CD1c-positive myeloid dendritic cell (primary cell): ENCODE results near the gene PMF1.
"Not testable (repeated sequence)": the region's sequence is repeated elsewhere in the genome, so short reads cannot be mapped to it uniquely, and the experiment has no call there.

Experiments used
- DNase-seq: peaks from one replicate; pipeline ENCODE4 v3.0.0-alpha.2; 2016; ENCODE audit errors: extremely low spot score

PMF1 gene

GRCh38 chr1:156196445-156196844 is 16.4 kb upstream of the PMF1 start:
- DNase-seq: no peak

DNA sequence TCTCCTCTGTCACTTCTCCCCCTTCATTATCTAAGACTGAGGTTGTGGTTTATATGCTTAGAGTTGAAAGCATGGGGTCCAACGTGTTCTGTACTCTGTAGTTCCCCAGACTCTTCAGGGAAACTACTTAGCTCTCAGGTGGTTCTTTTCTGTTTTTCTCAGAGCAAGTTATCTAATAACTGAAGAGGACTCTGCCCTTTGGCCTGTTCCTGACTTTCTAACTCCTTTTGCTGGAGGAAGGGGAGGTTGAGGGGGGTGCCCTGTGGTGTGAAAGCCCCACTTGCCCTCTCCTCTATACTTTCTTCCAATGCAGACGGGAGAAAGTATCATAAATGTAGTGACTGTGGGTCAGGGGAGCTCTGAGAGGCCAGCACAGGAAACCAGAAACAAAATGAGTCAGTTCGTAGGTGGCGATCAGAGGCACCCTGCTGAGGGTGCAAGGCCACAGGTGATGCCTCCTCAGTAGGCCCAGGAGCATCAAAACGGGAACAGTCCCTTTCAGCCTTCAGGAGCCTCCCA is 13.9 kb upstream of the PMF1 start:
- DNase-seq: no peak

DNA sequence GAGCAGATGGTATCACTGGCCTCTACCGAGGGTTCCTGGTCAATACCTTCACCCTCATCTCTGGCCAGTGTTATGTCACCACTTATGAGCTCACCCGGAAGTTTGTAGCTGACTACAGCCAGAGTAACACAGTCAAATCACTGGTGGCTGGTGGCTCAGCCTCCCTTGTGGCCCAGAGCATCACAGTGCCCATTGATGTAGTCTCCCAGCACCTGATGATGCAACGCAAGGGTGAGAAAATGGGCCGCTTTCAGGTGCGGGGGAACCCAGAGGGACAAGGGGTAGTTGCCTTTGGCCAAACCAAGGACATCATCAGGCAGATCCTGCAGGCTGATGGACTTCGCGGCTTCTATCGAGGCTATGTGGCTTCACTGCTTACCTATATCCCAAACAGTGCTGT is 12.8 kb upstream of the PMF1 start:
- no peak for DNase-seq

DNA sequence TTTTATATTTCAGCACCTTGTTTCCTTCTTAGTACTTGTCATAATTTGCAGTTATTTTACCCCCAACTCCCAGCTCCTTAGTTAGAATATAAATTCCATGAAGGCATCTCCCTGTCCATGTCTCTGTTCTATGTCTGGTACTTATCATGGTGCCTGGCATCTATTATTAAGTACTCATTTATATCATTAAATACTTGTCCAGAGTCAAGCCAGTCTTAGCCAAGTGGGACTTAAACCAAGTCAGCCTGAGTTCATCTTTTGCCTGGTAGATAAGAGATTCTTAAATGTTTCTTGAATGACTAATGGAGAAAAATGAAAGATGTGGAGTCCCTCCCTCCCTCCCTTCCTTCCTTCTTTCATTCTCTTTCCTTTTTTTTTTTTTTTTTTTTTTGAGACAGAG is 9.5 kb upstream of the PMF1 start:
- no peak for DNase-seq

DNA sequence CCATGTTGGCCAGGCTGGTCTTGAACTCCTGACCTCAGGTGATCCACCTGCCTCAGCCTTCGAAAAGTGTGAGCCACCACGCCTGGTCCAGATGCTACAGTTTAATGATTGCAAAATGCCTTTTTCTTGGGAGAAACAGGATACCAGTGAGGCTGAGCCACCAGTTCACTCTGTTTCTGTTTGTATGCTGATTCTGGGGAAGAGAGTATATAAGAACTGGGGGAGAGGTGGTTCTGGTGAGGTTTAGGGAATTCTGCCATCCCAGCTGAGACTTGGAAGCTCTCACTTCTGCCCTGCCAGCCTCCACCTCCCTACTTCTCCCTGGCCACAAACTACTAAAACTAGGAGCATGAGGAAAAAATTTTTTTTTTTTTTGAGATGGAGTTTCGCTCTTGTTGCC is 8.1 kb upstream of the PMF1 start:
- DNase-seq: no peak

- DNase-seq: no peak
Measured at GRCh38 chr1:156211243-156211642, 1.6 kb upstream of the PMF1 start.

- no peak for DNase-seq
Measured at GRCh38 chr1:156212130-156212529, 677 bp upstream of the PMF1 start.

DNA sequence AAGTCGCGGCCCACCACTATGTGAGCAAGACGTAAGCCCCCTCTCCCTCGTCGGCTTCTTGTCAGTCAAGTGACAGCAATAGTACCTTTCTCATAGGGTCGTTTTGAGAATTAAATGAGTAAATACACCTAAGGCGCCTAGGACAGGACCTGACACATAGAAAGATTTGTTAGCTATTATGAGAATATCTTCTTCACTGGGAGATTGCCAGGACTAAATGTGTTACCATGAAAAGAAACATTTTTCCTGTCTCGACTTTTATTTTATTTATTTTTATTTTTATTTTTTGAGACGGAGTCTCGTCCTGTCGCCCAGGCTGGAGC is 798 bp downstream of the PMF1 start:
- no peak for DNase-seq

- DNase-seq: no peak
Measured at GRCh38 chr1:156214024-156214748, 1.4 kb downstream of the PMF1 start.

DNA sequence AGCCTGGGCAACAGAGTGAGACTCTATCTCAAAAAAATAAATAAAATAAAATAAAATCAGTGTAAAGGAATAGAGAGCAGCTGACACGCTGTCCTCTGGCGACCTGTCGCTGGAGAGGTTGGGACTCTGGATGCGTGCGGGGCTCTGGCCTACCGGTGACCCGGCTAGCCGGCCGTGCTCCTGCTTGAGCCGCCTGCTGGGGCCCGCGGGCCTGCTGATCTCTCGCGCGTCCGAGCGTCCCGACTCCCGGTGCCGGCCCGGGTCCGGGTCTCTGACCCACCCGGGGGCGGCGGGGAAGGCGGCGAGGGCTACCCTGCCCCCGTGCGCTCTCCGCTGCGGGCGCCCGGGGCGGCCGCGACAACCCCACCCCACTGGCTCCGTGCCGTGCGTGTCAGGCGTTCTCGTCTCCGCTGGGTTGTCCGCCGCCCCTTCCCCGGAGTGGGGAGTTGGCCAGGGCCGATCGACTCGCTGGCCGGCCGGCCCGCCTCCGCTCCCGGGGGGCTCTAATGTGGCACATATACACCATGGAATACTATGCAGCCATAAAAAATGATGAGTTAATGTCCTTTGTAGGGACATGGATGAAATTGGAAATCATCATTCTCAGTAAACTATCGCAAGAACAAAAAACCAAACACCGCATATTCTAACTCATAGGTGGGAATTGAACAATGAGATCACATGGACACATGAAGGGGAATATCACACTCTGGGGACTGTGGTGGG is 3.7 kb downstream of the PMF1 start:
- not testable (repeated sequence) for DNase-seq

GRCh38 chr1:156217871-156218270 is 5.1 kb downstream of the PMF1 start:
- DNase-seq: peak; percentile 62

GRCh38 chr1:156220226-156220625 is 7.4 kb downstream of the PMF1 start:
- no peak for DNase-seq

GRCh38 chr1:156221986-156222692 is 9.3 kb downstream of the PMF1 start:
- DNase-seq: no peak

- DNase-seq: no peak
Measured at GRCh38 chr1:156225677-156226014, 12.8 kb downstream of the PMF1 start.

DNA sequence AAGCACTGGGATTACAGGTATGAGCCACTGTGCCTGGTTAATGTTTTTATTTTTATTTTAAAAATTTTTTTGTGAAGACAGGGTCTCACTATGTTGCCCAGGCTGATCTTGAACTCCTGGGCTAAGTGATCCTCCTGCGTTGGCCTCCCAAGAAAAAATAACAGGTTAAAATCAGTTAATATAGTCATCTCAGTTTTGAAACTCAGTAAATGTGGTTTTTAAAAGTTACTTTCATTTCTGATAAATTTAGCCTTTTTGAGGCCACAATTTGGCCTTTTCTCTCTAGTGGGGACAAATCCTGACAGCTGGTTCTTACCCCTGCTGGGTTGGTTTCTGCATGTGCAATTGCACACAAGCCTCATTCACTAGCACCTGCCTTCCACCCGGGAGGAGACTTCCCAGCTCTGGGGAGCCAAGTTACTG is 13.3 kb downstream of the PMF1 start:
- DNase-seq: no peak

DNA sequence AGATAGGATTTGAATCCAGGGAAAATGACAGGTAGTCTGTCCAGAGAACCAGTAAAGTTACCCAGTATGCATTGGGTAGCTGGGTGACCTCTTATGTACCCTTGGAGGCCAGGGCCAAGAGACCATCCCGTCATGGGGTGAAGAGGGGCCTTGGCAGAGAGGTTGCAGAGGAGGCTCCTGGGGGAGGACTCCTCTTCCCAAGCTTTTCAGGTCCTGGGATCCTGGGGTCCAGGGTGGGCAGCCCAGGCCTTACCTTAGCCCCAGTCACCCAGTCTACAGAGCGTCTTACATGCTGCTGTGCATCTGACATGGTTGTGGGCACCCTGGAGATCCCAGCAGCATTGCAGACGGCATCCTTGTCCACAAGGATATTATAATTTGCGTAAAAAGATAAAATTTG is 14.0 kb downstream of the PMF1 start:
- DNase-seq: no peak

DNA sequence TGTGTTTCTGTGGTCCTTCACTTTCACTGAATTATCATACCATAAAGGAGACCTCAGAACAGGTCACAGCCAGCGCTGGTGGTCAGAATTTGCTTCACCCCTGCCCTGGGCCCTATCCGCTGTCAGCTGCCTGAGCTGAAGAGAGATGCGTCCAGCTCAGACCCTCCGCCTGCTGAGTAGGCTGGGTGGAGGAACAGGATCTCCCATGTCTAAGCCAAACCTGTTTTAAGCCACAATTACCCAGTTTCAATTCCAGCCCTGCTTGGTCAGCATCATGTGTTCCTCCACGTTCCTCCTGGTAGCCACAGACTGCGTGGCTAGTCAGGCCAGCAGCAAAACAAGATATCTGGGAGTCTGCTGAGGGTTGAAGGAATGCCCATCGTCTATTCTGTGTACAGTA is 15.7 kb downstream of the PMF1 start:
- no peak for DNase-seq

DNA sequence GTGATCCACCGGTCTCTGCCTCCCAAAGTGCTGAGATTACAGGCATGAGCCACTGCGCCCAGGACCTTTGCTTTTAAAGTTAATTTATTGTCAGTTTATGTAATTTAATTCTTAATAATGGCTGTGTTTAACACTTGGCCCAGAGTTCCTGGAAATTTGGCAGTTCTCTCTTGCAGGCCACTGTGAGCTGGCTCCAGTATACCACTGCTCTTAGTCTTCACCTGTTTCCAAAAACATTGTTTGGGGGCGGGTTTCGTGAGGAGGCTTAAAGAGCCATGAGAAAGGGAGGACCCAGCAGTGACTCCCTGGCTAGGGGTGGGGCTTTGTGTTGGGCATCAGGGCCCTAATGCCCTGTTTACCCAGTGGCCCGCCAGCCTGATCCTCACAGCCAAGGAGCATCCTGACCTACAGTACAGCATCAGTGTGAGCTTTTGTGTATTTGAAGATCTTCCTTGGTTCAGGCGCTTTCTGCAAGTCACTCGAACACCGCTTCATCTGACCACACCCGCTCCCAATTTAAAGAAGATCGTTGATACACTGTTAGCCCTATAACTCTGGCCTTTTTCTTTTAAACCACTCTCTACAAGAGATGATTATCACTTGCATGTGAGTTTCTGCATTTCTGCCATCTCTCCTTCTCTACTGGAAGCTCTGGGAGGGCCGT is 17.1 kb downstream of the PMF1 start:
- DNase-seq: no peak

DNA sequence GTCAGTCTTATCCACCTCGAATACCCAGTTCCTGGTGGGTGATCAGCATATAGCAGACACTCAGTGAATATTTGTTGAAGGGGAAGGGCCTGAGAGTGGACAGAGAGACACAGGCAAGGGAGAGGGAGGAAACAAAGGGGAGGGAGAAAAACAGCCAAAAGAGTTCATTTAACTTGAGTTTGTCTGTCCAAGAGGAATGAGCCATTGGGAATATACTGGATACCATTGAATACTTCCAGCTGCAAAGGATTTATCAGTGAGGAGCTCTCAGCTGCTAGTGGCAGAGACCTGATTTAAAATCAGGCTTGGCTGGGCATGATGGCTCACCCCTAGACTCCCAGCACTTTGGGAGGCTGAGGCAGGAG is 17.6 kb downstream of the PMF1 start:
- no peak for DNase-seq

DNA sequence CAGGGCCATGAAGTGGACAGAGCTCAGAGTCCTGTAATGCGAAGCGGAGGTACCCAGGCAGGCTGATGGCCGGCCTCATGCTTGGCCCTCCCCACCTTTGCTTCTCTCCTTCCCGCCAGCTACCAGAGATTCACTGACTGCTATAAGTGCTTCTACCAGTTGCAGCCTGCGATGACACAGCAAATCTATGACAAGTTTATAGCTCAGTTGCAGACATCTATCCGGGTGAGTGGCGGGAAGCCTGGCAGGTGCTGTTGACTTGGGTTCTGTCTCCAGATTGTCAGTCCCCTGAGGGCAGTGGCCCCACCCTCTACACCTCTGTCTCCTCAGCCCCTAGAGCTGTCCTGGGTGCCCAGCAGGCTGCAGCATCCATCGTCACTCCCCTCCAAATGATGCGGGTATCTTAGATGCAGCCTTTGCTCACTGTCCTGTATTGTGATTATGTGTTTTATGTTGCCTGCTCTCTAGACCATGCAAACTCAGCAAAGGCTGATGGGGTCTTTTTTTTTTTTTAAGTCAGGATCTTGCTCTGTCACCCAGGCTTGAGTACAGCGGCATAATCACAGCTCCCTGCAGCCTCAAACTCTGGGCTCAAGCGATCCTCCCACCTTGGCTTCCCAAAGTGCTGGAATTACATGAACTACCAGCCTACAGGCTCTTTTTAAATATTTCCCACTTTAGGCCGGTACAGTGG is 19.5 kb downstream of the PMF1 start:
- DNase-seq: no peak

- no peak for DNase-seq
Measured at GRCh38 chr1:156233426-156234127, 20.8 kb downstream of the PMF1 start.
